ENCODE results near the gene AVL9. TPM values are rescaled to one million over a fixed set of nuclear protein-coding genes. Genes with fewer than 3 reads are reported as not detected.

Gene AVL9
- total RNA-seq, result 37.8 TPM
- long read RNA-seq, full-length matches to known transcripts, result 5 of 18 reads
- long read RNA-seq, partial matches to known transcripts, result 2 of 18 reads
- long read RNA-seq, other reads (novel, unspliced or antisense), result 11 of 18 reads

DNA sequence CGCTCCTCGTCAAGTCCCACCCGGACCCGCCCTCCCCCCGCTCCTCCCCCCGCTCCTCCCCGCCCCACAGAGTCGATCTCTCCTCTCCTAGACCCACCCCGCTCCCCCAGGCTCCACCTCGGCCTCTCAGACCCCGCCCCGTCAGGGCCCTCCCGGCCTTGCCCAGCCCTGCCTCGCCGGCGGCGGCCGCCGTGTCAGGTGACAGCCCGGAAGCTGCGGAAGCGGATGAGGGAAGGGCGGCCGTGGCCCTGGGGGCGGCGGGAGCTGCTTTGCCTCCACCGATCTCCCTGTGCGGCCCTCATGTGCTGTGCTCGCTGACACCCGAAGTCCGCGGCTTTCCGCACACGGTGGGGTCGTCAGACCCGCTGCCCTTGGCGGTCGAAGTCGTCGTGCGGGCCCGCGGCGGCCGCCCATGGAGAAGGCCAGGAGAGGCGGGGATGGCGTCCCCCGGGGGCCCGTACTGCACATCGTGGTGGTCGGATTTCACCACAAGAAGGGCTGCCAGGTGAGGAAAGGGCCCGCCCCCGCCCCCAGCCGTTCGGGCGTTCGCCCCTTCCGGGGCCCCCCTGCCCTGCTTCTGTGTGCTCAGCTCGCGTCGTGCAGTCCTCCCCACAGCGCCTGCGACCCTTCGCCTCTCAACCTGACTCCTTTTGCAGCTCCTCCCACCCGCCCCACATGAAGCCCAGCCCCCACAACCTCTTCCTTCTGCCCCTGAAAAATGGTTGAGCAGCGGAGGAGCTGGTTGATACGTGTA lies at the start of gene AVL9:
AVL9 (plus strand) TSS at position 192 of the 754 bp plus-strand sequence; CDS start at position 413, 221 bp downstream.
- peak; percentile 98 for DNase-seq
- Histone ChIP-seq H3K4me3 (peak within 1 kb of the TSS; percentile 92), H3K4me1 (peaks cover 27% of the 10 kb centered on the region), H3K27me3 (ENCODE audit: low read depth) (no peaks in the 10 kb centered on the region), H3K36me3 (no peaks in the 10 kb centered on the region), H3K27ac (peak within 1 kb of the TSS; percentile 98), H3K9me3 (no peaks in the 10 kb centered on the region)
- intact Hi-C loops (cut with DNase I), result no loop called here
- peak; percentile 99 to 100 for ATAC-seq
- TF ChIP-seq, protein P1, sequence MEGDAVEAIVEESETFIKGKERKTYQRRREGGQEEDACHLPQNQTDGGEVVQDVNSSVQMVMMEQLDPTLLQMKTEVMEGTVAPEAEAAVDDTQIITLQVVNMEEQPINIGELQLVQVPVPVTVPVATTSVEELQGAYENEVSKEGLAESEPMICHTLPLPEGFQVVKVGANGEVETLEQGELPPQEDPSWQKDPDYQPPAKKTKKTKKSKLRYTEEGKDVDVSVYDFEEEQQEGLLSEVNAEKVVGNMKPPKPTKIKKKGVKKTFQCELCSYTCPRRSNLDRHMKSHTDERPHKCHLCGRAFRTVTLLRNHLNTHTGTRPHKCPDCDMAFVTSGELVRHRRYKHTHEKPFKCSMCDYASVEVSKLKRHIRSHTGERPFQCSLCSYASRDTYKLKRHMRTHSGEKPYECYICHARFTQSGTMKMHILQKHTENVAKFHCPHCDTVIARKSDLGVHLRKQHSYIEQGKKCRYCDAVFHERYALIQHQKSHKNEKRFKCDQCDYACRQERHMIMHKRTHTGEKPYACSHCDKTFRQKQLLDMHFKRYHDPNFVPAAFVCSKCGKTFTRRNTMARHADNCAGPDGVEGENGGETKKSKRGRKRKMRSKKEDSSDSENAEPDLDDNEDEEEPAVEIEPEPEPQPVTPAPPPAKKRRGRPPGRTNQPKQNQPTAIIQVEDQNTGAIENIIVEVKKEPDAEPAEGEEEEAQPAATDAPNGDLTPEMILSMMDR (IDR thresholded peaks at IDR 0.05), result no peak

DNA sequence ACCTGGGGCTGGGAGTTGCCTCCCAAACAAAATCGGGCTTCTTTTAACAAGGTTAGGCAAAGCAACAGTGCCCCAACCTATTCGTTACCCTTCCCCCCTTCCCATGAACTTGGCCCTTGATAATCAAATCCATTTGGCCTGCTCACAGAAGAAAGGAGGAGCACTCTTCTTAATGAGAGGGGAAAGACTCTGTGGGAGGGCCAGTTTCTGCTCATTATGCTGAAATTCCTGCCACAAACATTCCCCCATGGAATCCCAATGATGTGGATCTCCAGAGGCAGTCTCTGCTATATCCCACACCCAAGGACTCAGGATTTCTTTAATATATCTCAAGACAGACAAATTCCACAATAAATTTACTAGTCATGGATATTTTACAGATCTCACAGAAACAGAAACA lies 48.1 kb upstream of the AVL9 start:
- Histone ChIP-seq H3K27ac (no peak overlapping the region), H3K4me3 (no peak overlapping the region), H3K36me3 (no peaks in the 10 kb centered on the region), H3K9me3 (no peaks in the 10 kb centered on the region), H3K27me3 (ENCODE audit: low read depth) (no peaks in the 10 kb centered on the region), H3K4me1 (no peaks in the 10 kb centered on the region)
- no peak for ATAC-seq
- intact Hi-C loops (cut with DNase I), result no loop called here
- DNase-seq, result no peak
- TF ChIP-seq, protein P1 (IDR thresholded peaks at IDR 0.05), result no peak

DNA sequence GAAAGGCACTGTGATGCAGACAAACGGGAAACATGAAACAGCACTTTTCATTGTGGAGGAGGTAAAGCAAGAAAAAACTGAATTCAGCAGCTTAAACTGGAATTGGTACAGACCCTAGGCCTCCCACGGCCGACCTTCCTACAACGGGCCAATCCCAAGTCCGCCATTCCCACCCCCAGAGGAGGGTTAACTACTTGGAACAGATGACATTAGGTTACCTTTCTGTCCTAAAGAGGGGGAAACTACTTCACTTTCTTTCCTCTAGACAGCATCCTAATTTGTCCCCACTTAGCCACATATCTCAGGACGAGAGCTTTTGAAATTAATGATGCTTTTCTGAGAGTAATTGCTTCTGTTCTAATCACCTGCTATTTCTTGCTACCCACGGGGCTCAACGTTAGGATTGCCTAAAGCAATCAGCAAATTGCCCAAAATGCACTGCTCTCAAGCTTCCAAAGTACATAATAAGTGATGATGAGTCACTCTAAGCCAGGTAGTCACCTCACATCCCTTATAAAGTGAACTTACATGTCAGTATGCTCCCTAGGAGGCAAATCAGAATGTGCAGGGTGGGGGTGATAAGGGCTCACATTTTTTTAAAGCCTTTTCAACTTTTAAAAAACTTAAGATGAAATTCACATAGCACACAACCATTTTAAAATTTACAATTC lies 41.8 kb upstream of the AVL9 start:
- Histone ChIP-seq H3K9me3 (no peaks in the 10 kb centered on the region), H3K27ac (no peak overlapping the region), H3K36me3 (no peaks in the 10 kb centered on the region), H3K4me3 (no peak overlapping the region), H3K4me1 (no peaks in the 10 kb centered on the region), H3K27me3 (ENCODE audit: low read depth) (no peaks in the 10 kb centered on the region)
- ATAC-seq (no peak), DNase-seq (no peak)
- TF ChIP-seq, protein P1 (IDR thresholded peaks at IDR 0.05), result no peak
- intact Hi-C loops (cut with DNase I), result no loop called here

DNA sequence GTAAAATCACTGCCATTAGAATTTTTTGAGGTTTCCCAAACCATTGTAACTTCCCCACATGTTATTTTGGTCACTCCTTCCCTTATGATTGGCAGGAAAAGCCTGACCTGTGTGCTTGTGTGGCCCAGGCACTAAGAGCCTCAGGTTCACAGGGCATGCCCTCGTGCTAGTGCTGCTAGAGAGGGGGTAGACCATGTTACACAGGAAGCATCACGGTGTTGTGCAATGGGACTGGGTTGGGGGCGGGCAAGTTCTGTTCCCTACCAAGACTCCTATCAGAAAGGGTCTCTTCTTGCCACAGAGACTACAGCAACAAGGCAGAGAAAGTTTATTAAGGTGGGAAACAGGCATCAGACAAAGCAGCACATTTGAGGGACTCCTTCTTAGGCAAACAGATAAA lies 37.3 kb upstream of the AVL9 start:
- Histone ChIP-seq H3K27ac (no peak overlapping the region), H3K9me3 (no peaks in the 10 kb centered on the region), H3K36me3 (no peaks in the 10 kb centered on the region), H3K27me3 (ENCODE audit: low read depth) (no peaks in the 10 kb centered on the region), H3K4me1 (no peaks in the 10 kb centered on the region), H3K4me3 (no peak overlapping the region)
- ATAC-seq (no peak), DNase-seq (no peak)
- intact Hi-C loops (cut with DNase I), result no loop called here
- TF ChIP-seq, protein P1 (IDR thresholded peaks at IDR 0.05), result no peak

DNA sequence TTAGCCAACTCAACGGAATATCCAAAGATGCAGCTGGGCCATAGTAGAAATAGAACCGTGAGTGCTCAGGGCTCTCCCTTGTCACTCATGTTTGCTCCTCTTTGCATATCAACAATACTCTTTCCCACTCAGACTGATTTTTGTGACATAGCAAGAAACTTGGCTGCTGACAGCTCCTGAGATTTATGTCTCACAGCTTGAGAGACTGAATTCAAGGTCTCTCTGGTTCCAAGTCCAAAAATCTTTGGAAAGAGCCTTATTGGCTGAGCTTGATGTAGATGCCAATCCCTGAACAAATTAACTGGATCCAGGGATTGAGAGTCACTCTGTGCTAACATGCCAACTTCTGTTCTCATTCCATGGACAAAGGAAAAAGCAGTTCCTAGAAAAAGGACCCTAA lies 35.5 kb upstream of the AVL9 start:
- DNase-seq, result no peak
- no peak for ATAC-seq
- intact Hi-C loops (cut with DNase I), result no loop called here
- Histone ChIP-seq H3K4me1 (no peaks in the 10 kb centered on the region), H3K9me3 (no peaks in the 10 kb centered on the region), H3K4me3 (no peak overlapping the region), H3K27me3 (ENCODE audit: low read depth) (no peaks in the 10 kb centered on the region), H3K36me3 (no peaks in the 10 kb centered on the region), H3K27ac (no peak overlapping the region)
- TF ChIP-seq, protein P1 (IDR thresholded peaks at IDR 0.05), result no peak
